COR-L47 (cell line): ENCODE measurements around the gene C11orf21.
"Not testable (repeated sequence)": the region's sequence is repeated elsewhere in the genome, so short reads cannot be mapped to it uniquely, and the experiment has no call there.

ENCODE experiments used
- DNase-seq: peaks from one replicate; lab custom pipeline; 2025; lab: John Stamatoyannopoulos, UW

Gene C11orf21

GRCh38 chr11:2296913-2297622 is 4.7 kb downstream of the C11orf21 start:
- no peak for DNase-seq

- no peak for DNase-seq
These were observed 5.5 kb downstream of the C11orf21 start for GRCh38 chr11:2295971-2296912.

- DNase-seq = no peak
These were observed 6.8 kb downstream of the C11orf21 start for GRCh38 chr11:2294926-2295290.

- DNase-seq = no peak
These were observed 7.5 kb downstream of the C11orf21 start for GRCh38 chr11:2293984-2294925.

GRCh38 chr11:2293531-2293971 is 8.2 kb downstream of the C11orf21 start:
- DNase-seq = no peak

GRCh38 chr11:2290351-2290841 is 11.3 kb downstream of the C11orf21 start:
- DNase-seq = peak; percentile 96

GRCh38 chr11:2289859-2290258 is 11.9 kb downstream of the C11orf21 start:
- DNase-seq = no peak

- DNase-seq = no peak
These were observed 12.4 kb downstream of the C11orf21 start for GRCh38 chr11:2289350-2289749.

- DNase-seq = no peak
These were observed 14.6 kb downstream of the C11orf21 start for GRCh38 chr11:2287091-2287490.

- DNase-seq = not testable (repeated sequence)
These were observed 15.4 kb downstream of the C11orf21 start for GRCh38 chr11:2286350-2286749.

- no peak for DNase-seq
These were observed 21.5 kb downstream of the C11orf21 start for GRCh38 chr11:2280208-2280607.

- no peak for DNase-seq
These were observed 23.7 kb downstream of the C11orf21 start for GRCh38 chr11:2277933-2278523.

GRCh38 chr11:2277008-2277346 is 24.7 kb downstream of the C11orf21 start:
- no peak for DNase-seq

GRCh38 chr11:2276280-2277007 is 25.3 kb downstream of the C11orf21 start:
- no peak for DNase-seq

- DNase-seq = no peak
These were observed 26.1 kb downstream of the C11orf21 start for GRCh38 chr11:2275334-2276279.

GRCh38 chr11:2273771-2274170 is 27.9 kb downstream of the C11orf21 start:
- no peak for DNase-seq

GRCh38 chr11:2273311-2273710 is 28.4 kb downstream of the C11orf21 start:
- no peak for DNase-seq

- no peak for DNase-seq
These were observed 28.8 kb downstream of the C11orf21 start for GRCh38 chr11:2272946-2273280.

GRCh38 chr11:2272228-2272945 is 29.3 kb downstream of the C11orf21 start:
- no peak for DNase-seq
